B cell (primary cell): ENCODE results near the gene CHRNA5. TPM values are rescaled to one million over a fixed set of nuclear protein-coding genes. Genes with fewer than 3 reads are reported as not detected.

ENCODE experiments used
- ATAC-seq: fragments of 200-7000 bp; cut with Tn5 transposase; one replicate; pipeline ENCODE4 v1.10.0; 2021; ENCODE audit warnings: low read depth, mild to moderate bottlenecking, moderate number of reproducible peaks, moderate library complexity
- CTCF ChIA-PET: fragments of 350-600 bp; sonication (Branson Sonifier 250); formaldehyde crosslinking; loops from one replicate; lab custom pipeline; 2021; ENCODE audit warnings: antibody characterized with exemption, inconsistent platforms; lab: Charles Lee
- POLR2A ChIA-PET: fragments of 350-600 bp; sonication (Branson Sonifier 250); formaldehyde crosslinking; loops from one replicate; lab custom pipeline; 2021; ENCODE audit warnings: antibody characterized with exemption; lab: Charles Lee
- DNase-seq: peaks from one replicate; pipeline ENCODE4 v3.0.0; 2013
- H2AFZ ChIP-seq: 2 replicates; pipeline ENCODE4 v1.6.1; 2012; ENCODE audit warnings: mild to moderate bottlenecking, low read depth, low read length; ENCODE audit not compliant: insufficient read depth, poor library complexity, severe bottlenecking
- H3K27ac ChIP-seq, 2 donors: 1 replicate in 1 of 2; 2 replicates in 1 of 2; pipeline ENCODE4 v1.5.1; 2012 to 2013; ENCODE audit warnings: low read length in 2 of 2, mild to moderate bottlenecking in 2 of 2, moderate library complexity in 1 of 2
- H3K27me3 ChIP-seq, 4 experiments: fragments of 200-600 bp in 1 of 4; sonication (generic) in 1 of 4; replicated peaks in 1 of 4; 1 replicate in 2 of 4; 2 replicates in 2 of 4; pipeline versions ENCODE4 v1.6.1 to v1.7.0; 2013 to 2016; ENCODE audit warnings: low read length in 3 of 4, mild to moderate bottlenecking in 2 of 4, mixed read lengths in 1 of 4, moderate library complexity in 1 of 4; ENCODE audit not compliant: insufficient read depth in 4 of 4, control insufficient read depth in 3 of 4; ENCODE audit errors: control extremely low read depth in 1 of 4
- H3K36me3 ChIP-seq, 2 experiments: replicated peaks in 1 of 2; 1 replicate in 1 of 2; 2 replicates in 1 of 2; pipeline versions ENCODE4 v1.6.1 to v1.7.1; 2013; ENCODE audit warnings: low read length in 1 of 2; ENCODE audit not compliant: insufficient read depth in 2 of 2, control insufficient read depth in 1 of 2; ENCODE audit errors: control extremely low read depth in 1 of 2, extremely low read depth in 1 of 2
- H3K4me1 ChIP-seq, 2 donors: fragments of 200-600 bp in 1 of 2; sonication (generic) in 1 of 2; 1 replicate in 1 of 2; 2 replicates in 1 of 2; pipeline versions ENCODE4 v1.5.1 to v1.6.1; 2013 to 2017; ENCODE audit warnings: low read length in 2 of 2; ENCODE audit not compliant: control insufficient read depth in 2 of 2, insufficient read depth in 2 of 2
- H3K4me2 ChIP-seq: replicated peaks from 2 replicates; pipeline ENCODE3; 2012; ENCODE audit warnings: mild to moderate bottlenecking, low read depth, low read length; ENCODE audit not compliant: poor library complexity, severe bottlenecking
- H3K4me3 ChIP-seq, 5 experiments: fragments of 200-600 bp in 1 of 5; sonication (generic) in 1 of 5; 1 replicate in 3 of 5; 2 replicates in 2 of 5; pipeline versions ENCODE4 v1.5.1 to v1.7.0; 2011 to 2016; ENCODE audit warnings: low read length in 4 of 5, mild to moderate bottlenecking in 4 of 5, low read depth in 2 of 5, control low read depth in 1 of 5, moderate library complexity in 1 of 5; ENCODE audit not compliant: insufficient read depth in 1 of 5; ENCODE audit errors: control extremely low read depth in 1 of 5, extremely low read depth in 1 of 5
- H3K79me2 ChIP-seq: fragments of 200-600 bp; sonication (generic); one replicate; pipeline ENCODE4 v1.6.0; 2016; ENCODE audit warnings: low read length; ENCODE audit not compliant: control insufficient read depth, insufficient read depth
- H3K9ac ChIP-seq: fragments of 200-600 bp; sonication (generic); 2 replicates; pipeline ENCODE4 v1.6.1; 2017; ENCODE audit warnings: mild to moderate bottlenecking, low read length, moderate library complexity
- H3K9me3 ChIP-seq, 3 donors: one replicate each; pipeline versions ENCODE4 v1.6.1 to v1.7.1; 2013; ENCODE audit warnings: low read length in 2 of 3; ENCODE audit not compliant: control insufficient read depth in 2 of 3, insufficient read depth in 1 of 3; ENCODE audit errors: control extremely low read depth in 1 of 3
- H4K20me1 ChIP-seq: 2 replicates; pipeline ENCODE4 v1.6.0; 2012; ENCODE audit warnings: mild to moderate bottlenecking, low read length; ENCODE audit not compliant: insufficient read depth, control insufficient read depth, poor library complexity, severe bottlenecking
- H3K27ac Mint-ChIP-seq: one replicate; pipeline ENCODE4 v1.8.0; 2021; ENCODE audit warnings: mixed read lengths
- H3K27me3 Mint-ChIP-seq: one replicate; pipeline ENCODE4 v1.8.0; 2021; ENCODE audit warnings: mixed read lengths
- H3K4me1 Mint-ChIP-seq: one replicate; pipeline ENCODE4 v1.8.0; 2021; ENCODE audit warnings: mixed read lengths
- H3K4me3 Mint-ChIP-seq: one replicate; pipeline ENCODE4 v1.8.0; 2021; ENCODE audit warnings: mixed read lengths
- H3K9me3 Mint-ChIP-seq: one replicate; pipeline ENCODE4 v1.8.0; 2022; ENCODE audit warnings: mixed read lengths; ENCODE audit not compliant: insufficient read depth
- EZH2 ChIP-seq: IDR thresholded peaks from 2 replicates; pipeline ENCODE4 v1.6.1; 2012; ENCODE audit warnings: borderline replicate concordance, low read depth, mild to moderate bottlenecking, moderate library complexity, low read length; ENCODE audit not compliant: insufficient read depth, poor library complexity, severe bottlenecking
- WGBS: methylation state at CpG from one replicate; pipeline ENCODE4 v1.1.5; 2013; ENCODE audit warnings: missing lambda C conversion rate; ENCODE audit not compliant: insufficient coverage; 5-methylcytosine and 5-hydroxymethylcytosine counted together
- intact Hi-C: fragments of 100-400 bp; cut with micrococcal nuclease; formaldehyde crosslinking; loops from one replicate; pipeline ENCODE4 v1.10.0; 2022
- polyA plus RNA-seq: library from polyadenylated mRNA; depleted of rRNA; stranded (reverse); fragments of >200 nt; gene quantifications from 2 replicates; pipeline ENCODE4 v1.2.3, GENCODE V29; 2012
- total RNA-seq, 2 donors: library from RNA; stranded (reverse); fragments of 120-200 nt in 1 of 2; gene quantifications; 1 replicate in 1 of 2; 2 replicates in 1 of 2; pipeline versions ENCODE4 v1.2.3 to v1.2.4, GENCODE V29; 2013 to 2022
- TF ChIP-seq, protein P1 (sequence below): fragments of 200-600 bp; IDR thresholded peaks from one replicate; pipeline ENCODE4 v1.8.0; 2022; ENCODE audit warnings: antibody characterized with exemption, mild to moderate bottlenecking

The CHRNA5 gene
- total and polyA plus RNA-seq, 2 donors (not counting 1 experiment from before 2014, with no cell fraction given): 0.09 to 1.2 TPM

GRCh38 chr15:78620527-78621421, 55.5 kb downstream of the CHRNA5 start, which contains the start of gene CHRNA3:
Gene CHRNA3 (minus strand): TSS chr15:78620996. CDS start chr15:78620794, 202 bp downstream.
- Histone ChIP-seq H3K4me2 (peak within 1 kb of the TSS; percentile 48), H4K20me1 (no peaks in the 10 kb centered on the region), H3K9me3 (no peaks in the 10 kb centered on the region), H2AFZ (peak within 1 kb of the TSS; percentile 28), H3K36me3 (no peaks in the 10 kb centered on the region), H3K27ac (no peak within 1 kb of the TSS), H3K79me2 (no peaks in the 10 kb centered on the region), H3K4me1 (peaks cover 4 to 13% of the 10 kb centered on the region in 2 donors), H3K4me3 (no peak within 1 kb of the TSS), H3K27me3 (peaks cover 0 to 35% (median 14%) of the 10 kb centered on the region in 4 experiments), H3K9ac (no peak within 1 kb of the TSS)
- no peak within 1 kb of the TSS for H3K27ac Mint-ChIP-seq
- no peak within 1 kb of the TSS for H3K4me3 Mint-ChIP-seq
- CTCF ChIA-PET: no interaction called here
- DNase-seq (no peak), ATAC-seq (no peak)
- TF ChIP-seq, protein P1, sequence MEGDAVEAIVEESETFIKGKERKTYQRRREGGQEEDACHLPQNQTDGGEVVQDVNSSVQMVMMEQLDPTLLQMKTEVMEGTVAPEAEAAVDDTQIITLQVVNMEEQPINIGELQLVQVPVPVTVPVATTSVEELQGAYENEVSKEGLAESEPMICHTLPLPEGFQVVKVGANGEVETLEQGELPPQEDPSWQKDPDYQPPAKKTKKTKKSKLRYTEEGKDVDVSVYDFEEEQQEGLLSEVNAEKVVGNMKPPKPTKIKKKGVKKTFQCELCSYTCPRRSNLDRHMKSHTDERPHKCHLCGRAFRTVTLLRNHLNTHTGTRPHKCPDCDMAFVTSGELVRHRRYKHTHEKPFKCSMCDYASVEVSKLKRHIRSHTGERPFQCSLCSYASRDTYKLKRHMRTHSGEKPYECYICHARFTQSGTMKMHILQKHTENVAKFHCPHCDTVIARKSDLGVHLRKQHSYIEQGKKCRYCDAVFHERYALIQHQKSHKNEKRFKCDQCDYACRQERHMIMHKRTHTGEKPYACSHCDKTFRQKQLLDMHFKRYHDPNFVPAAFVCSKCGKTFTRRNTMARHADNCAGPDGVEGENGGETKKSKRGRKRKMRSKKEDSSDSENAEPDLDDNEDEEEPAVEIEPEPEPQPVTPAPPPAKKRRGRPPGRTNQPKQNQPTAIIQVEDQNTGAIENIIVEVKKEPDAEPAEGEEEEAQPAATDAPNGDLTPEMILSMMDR: no peak
- no peak for TF ChIP-seq EZH2
- peaks cover 4% of the 10 kb centered on the region for H3K4me1 Mint-ChIP-seq
- no peaks in the 10 kb centered on the region for H3K9me3 Mint-ChIP-seq
- POLR2A ChIA-PET: no interaction called here
- 7% methylated on average over 98 of the region's 102 CpGs for WGBS
- intact Hi-C loops: no loop called here
- H3K27me3 Mint-ChIP-seq: peaks cover 45% of the 10 kb centered on the region

GRCh38 chr15:78621810-78622402, 56.6 kb downstream of the CHRNA5 start:
- no peaks in the 10 kb centered on the region for H3K9me3 ChIP-seq
- no peak overlapping the region for H3K4me2 ChIP-seq
- Mint-ChIP-seq H3K27me3 (peaks cover 45% of the 10 kb centered on the region), H3K9me3 (no peaks in the 10 kb centered on the region), H3K4me3 (no peak overlapping the region), H3K27ac (no peak overlapping the region), H3K4me1 (peaks cover 4% of the 10 kb centered on the region)
- intact Hi-C loops: no loop called here
- peaks cover 4 to 13% of the 10 kb centered on the region in 2 donors for H3K4me1 ChIP-seq
- ATAC-seq (no peak), DNase-seq (no peak)
- POLR2A ChIA-PET: no interaction called here
- no peak overlapping the region for H3K4me3 ChIP-seq
- H3K9ac ChIP-seq: no peak overlapping the region
- no peak for TF ChIP-seq EZH2
- TF ChIP-seq, protein P1: no peak
- WGBS: 82% methylated on average over 8 of the region's 10 CpGs
- no peaks in the 10 kb centered on the region for H3K36me3 ChIP-seq
- H3K27ac ChIP-seq: no peak overlapping the region
- H3K79me2 ChIP-seq: no peaks in the 10 kb centered on the region
- H2AFZ ChIP-seq: no peak overlapping the region
- no peaks in the 10 kb centered on the region for H4K20me1 ChIP-seq
- CTCF ChIA-PET: no interaction called here
- H3K27me3 ChIP-seq: peaks cover 0 to 35% (median 14%) of the 10 kb centered on the region in 4 experiments
